Measurements from ENCODE around the gene OPA3.
A peak's percentile ranks its signal among the peaks of the same experiment; 100 is the strongest.

The OPA3 gene

GRCh38 chr19:45501730-45502014 is 82.9 kb downstream of the OPA3 start:
- DNase-seq (ENCODE audit: low read depth), result no peak

- no peak for DNase-seq (ENCODE audit: low read depth)
These were observed 83.5 kb downstream of the OPA3 start for GRCh38 chr19:45500918-45501729.

GRCh38 chr19:45499196-45500180 is 85.1 kb downstream of the OPA3 start:
- peak; percentile 65 for DNase-seq (ENCODE audit: low read depth)

- DNase-seq (ENCODE audit: low read depth), result peak; percentile 55
These were observed 86.0 kb downstream of the OPA3 start, which contains the start of gene PPM1N for GRCh38 chr19:45498411-45499195. TSS of gene PPM1N (plus strand) at chr19:45498443. CDS start at chr19:45498473, 30 bp downstream.

- DNase-seq (ENCODE audit: low read depth), result no peak
These were observed 86.8 kb downstream of the OPA3 start for GRCh38 chr19:45497791-45498190.

GRCh38 chr19:45496349-45496953 is 88.2 kb downstream of the OPA3 start:
- DNase-seq (ENCODE audit: low read depth), result no peak

GRCh38 chr19:45495178-45495577 is 89.4 kb downstream of the OPA3 start:
- no peak for DNase-seq (ENCODE audit: low read depth)

GRCh38 chr19:45494261-45494916 is 90.2 kb downstream of the OPA3 start:
- no peak for DNase-seq (ENCODE audit: low read depth)

- no peak for DNase-seq (ENCODE audit: low read depth)
These were observed 91.8 kb downstream of the OPA3 start for GRCh38 chr19:45492627-45493470.

- no peak for DNase-seq (ENCODE audit: low read depth)
These were observed 92.4 kb downstream of the OPA3 start for GRCh38 chr19:45492137-45492626.

GRCh38 chr19:45489216-45489855 is 95.3 kb downstream of the OPA3 start:
- no peak for DNase-seq (ENCODE audit: low read depth)

GRCh38 chr19:45488708-45489107 is 95.9 kb downstream of the OPA3 start:
- no peak for DNase-seq (ENCODE audit: low read depth)

GRCh38 chr19:45485305-45486077 is 99.1 kb downstream of the OPA3 start:
- DNase-seq (ENCODE audit: low read depth), result peak; percentile 96

GRCh38 chr19:45484273-45484945 is 100.2 kb downstream of the OPA3 start:
- DNase-seq (ENCODE audit: low read depth), result no peak

GRCh38 chr19:45483033-45483432 is 101.6 kb downstream of the OPA3 start:
- DNase-seq (ENCODE audit: low read depth), result no peak

- DNase-seq (ENCODE audit: low read depth), result peak; percentile 89
These were observed 106.0 kb downstream of the OPA3 start for GRCh38 chr19:45478454-45479238.

GRCh38 chr19:45477713-45478453 is 106.7 kb downstream of the OPA3 start:
- no peak for DNase-seq (ENCODE audit: low read depth)
